ENCODE data around the gene ITPR2.

DNA sequence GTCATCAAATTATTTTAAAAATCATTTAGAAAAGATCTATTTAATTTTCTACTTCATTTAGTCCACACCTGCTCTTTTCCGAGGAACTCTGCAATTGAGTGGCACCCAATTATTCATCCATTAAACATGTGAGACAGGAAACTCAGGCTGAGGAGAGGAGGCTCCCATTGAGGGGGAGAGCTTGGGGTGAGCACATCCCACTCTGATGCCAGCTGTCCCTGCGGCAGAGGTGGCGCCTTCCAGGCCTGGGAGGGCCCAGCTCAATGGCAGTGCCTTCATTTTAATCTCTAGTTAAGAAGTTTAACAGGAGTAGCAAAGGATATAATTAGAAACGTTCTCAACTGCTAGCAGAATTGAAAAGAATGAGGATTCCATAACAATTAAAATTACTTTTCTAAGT, 92.0 kb downstream of the ITPR2 start:
- TF ChIP-seq, protein P1, sequence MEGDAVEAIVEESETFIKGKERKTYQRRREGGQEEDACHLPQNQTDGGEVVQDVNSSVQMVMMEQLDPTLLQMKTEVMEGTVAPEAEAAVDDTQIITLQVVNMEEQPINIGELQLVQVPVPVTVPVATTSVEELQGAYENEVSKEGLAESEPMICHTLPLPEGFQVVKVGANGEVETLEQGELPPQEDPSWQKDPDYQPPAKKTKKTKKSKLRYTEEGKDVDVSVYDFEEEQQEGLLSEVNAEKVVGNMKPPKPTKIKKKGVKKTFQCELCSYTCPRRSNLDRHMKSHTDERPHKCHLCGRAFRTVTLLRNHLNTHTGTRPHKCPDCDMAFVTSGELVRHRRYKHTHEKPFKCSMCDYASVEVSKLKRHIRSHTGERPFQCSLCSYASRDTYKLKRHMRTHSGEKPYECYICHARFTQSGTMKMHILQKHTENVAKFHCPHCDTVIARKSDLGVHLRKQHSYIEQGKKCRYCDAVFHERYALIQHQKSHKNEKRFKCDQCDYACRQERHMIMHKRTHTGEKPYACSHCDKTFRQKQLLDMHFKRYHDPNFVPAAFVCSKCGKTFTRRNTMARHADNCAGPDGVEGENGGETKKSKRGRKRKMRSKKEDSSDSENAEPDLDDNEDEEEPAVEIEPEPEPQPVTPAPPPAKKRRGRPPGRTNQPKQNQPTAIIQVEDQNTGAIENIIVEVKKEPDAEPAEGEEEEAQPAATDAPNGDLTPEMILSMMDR (IDR thresholded peaks at IDR 0.05): no peak
- TF ChIP-seq EP300 (IDR thresholded peaks at IDR 0.05): no peak

Measured in tibial nerve (tissue), 4 donors.